GM12801 (cell line): ENCODE measurements around the gene MAGI2.

Experiments used
- TF ChIP-seq, protein P1 (sequence below): IDR thresholded peaks from one replicate; pipeline ENCODE4 v1.5.1; 2011; ENCODE audit warnings: control low read depth; ENCODE audit not compliant: insufficient read length; ENCODE audit errors: extremely low read depth

Gene MAGI2

DNA sequence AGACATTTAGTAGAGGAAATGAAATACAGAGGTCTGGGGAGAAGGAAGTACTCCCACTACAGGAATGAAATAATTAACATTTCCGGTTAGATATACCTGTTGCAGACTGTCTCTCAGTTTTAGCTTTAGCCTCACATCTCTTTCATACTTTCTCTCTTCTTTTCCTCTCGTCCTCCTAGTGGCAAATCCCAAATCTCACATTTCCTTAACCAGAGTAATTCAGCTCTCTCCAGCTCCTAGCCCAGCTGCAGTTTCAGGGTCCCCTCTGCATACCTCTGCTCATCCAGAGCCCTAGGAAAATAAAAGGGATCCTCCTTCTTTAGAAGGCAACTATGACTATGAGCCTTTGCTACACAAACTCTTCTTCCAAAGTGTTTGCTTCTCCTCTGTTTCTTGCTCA lies 1011.7 kb downstream of the MAGI2 start:
- TF ChIP-seq, protein P1, sequence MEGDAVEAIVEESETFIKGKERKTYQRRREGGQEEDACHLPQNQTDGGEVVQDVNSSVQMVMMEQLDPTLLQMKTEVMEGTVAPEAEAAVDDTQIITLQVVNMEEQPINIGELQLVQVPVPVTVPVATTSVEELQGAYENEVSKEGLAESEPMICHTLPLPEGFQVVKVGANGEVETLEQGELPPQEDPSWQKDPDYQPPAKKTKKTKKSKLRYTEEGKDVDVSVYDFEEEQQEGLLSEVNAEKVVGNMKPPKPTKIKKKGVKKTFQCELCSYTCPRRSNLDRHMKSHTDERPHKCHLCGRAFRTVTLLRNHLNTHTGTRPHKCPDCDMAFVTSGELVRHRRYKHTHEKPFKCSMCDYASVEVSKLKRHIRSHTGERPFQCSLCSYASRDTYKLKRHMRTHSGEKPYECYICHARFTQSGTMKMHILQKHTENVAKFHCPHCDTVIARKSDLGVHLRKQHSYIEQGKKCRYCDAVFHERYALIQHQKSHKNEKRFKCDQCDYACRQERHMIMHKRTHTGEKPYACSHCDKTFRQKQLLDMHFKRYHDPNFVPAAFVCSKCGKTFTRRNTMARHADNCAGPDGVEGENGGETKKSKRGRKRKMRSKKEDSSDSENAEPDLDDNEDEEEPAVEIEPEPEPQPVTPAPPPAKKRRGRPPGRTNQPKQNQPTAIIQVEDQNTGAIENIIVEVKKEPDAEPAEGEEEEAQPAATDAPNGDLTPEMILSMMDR, result no peak

DNA sequence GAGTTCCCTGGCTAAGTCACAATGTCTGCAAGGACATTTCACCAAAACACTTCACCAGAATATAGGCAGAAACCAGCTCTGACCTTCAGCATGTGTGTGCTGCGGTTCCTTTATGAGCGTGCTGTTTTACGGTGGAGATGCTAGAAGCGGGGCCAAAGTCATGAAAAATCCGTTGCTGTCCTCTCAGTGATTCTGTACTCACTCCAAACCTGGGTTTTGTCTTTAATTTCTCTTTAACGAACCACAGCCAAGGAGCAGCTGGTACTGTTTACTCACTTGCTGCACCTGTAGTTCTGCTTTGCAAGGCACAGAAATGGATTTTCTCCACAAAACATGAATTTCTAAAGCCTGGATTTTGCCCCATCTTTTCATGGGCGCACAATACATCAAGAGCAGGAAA lies 1015.0 kb downstream of the MAGI2 start:
- TF ChIP-seq, protein P1, result no peak

DNA sequence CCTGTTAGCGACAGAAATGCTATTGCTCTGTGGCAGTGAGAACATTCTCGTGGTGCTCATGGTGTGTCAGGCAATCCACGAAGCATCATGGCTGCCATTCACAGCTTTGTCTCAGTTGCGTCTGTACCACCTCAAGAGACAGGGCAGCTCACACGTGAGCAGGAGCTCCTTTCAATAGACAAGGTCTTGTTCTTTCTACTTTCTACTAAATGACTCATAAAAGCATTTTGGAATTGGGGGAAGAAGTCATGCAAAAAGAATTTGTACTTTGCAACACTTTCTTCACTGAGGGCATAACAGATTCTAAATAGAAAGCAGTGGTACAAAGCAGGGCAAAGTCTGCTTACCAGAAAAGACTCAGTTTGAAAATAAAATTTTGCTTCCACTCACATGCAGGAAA lies 1016.3 kb downstream of the MAGI2 start:
- TF ChIP-seq, protein P1, result no peak

DNA sequence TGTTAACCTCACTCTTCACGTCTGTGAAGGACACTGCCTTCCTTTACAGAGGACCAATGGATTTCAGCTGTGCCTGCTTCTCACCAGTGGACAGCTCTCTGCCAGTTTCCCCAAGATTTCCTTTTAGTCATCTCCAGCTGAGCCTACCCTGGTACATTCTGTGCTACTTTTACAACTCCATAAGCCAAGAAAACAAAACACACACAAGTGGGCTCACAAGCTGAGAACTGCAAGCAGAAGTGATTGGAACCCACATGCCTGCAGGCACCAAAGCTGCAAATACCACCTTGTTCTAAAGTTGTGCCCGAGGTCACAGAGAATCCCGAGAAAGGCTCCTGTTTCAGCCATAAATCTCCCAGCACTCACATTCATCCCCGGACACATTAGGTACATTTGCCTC lies 1018.1 kb downstream of the MAGI2 start:
- TF ChIP-seq, protein P1, result no peak

DNA sequence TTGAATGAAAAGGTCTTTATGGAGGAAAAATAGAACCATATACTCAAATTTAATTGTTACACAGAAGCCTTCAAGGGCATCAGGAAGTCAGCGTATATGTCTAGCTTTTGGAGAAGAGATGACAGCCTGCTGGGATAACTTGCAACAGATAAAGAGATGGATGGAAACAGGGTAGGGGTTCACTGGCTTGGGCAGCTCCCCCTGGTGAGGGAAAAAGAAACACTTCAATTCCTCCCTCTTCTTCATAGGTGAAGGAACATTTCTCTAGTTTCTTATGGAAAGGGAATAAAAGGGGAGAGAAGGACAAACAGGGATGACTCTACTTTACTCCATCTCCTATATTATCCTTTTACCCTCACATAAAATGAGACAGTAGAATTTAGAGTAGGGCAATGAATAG lies 1019.2 kb downstream of the MAGI2 start:
- TF ChIP-seq, protein P1, result no peak

DNA sequence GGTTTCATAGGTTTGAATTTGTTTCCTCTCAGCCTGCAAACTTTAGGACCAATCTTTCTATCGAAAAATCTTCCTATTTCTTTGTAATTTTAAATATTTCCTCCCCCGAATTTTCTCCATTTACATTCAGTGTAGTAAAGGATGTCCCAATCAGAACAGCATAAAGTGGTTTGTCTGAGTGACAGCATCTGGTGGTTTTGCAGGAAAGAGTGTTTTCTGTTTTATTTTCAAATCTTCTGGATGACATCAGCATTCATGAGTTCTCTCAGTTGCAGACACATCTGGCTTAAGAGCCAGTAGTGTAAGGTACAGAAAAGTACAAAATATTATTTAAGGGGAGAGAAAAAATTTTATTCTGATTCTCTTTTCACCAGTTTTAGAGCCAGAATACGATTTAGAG lies 1020.0 kb downstream of the MAGI2 start:
- TF ChIP-seq, protein P1, result no peak

DNA sequence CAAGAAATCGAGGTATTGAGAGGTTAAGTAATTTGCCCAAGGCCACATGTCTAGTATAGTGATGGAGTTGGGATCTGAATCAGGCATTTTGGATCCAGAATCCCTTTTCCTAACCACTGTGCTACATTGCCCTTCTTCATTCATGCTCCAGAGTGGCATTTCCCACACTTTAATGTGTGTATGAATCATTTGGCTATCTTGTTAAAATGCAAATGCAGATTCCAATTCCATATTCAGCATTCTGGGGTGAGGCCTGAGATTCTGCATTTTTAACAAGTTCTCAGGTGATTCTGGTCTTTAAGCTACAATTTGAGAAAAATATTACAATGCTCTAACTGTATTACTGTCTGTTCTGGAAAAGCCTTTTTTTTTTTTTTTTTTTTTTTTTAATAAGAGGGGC lies 1023.6 kb downstream of the MAGI2 start:
- TF ChIP-seq, protein P1, result no peak

DNA sequence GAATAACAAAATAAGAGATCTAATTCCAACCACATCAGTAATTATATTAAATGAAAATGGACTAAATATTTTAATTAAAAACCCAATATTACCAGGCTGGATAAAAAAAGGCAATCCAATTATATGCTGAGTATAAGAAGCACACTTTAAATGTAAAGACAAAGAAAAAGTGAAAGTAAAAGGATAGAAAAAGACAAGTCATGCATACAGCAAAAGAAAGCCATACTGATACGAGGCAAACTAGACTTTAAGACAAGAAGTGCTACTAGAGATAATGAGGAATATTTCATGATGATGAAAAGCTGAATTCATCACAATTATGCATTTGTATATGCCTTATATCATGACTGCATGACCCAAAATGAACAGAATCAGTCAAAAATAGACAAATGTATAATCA lies 1026.3 kb downstream of the MAGI2 start:
- TF ChIP-seq, protein P1, result no peak
